Ishikawa (cell line): ENCODE results near the gene KIAA1549.
A peak's percentile ranks its signal among the peaks of the same experiment; 100 is the strongest.

Experiments used
- CEBPB ChIP-seq: IDR thresholded peaks from 2 replicates; pipeline ENCODE4 v1.6.1; 2012
- CREB1 ChIP-seq: IDR thresholded peaks from 2 replicates; pipeline ENCODE4 v1.6.1; 2012; ENCODE audit warnings: low read depth
- FOXM1 ChIP-seq: IDR thresholded peaks from 2 replicates; pipeline ENCODE4 v1.6.1; 2012; ENCODE audit warnings: low read depth, borderline replicate concordance
- NFIC ChIP-seq: IDR thresholded peaks from 2 replicates; pipeline ENCODE4 v1.6.1; 2012
- RAD21 ChIP-seq: IDR thresholded peaks from 2 replicates; pipeline ENCODE4 v1.6.1; 2012; ENCODE audit warnings: low read depth
- TCF12 ChIP-seq: IDR thresholded peaks from 2 replicates; pipeline ENCODE4 v1.6.1; 2012; ENCODE audit warnings: low read depth
- TEAD4 ChIP-seq: IDR thresholded peaks from 2 replicates; pipeline ENCODE4 v1.6.1; 2012
- YY1 ChIP-seq: IDR thresholded peaks from 2 replicates; pipeline ENCODE4 v1.6.1; 2012; ENCODE audit warnings: low read depth
- ZBTB7A ChIP-seq: IDR thresholded peaks from 2 replicates; pipeline ENCODE4 v1.6.1; 2012; ENCODE audit warnings: low read depth
- TF ChIP-seq, protein P1 (sequence below): IDR thresholded peaks from 2 replicates; pipeline ENCODE4 v1.6.1; 2012
- TF ChIP-seq, protein P2 (sequence below): IDR thresholded peaks from 2 replicates; pipeline ENCODE4 v1.6.1; 2012; ENCODE audit warnings: low read depth, mild to moderate bottlenecking
- TF ChIP-seq, protein P3 (sequence below): IDR thresholded peaks from 2 replicates; pipeline ENCODE4 v1.6.1; 2012

Gene KIAA1549

DNA sequence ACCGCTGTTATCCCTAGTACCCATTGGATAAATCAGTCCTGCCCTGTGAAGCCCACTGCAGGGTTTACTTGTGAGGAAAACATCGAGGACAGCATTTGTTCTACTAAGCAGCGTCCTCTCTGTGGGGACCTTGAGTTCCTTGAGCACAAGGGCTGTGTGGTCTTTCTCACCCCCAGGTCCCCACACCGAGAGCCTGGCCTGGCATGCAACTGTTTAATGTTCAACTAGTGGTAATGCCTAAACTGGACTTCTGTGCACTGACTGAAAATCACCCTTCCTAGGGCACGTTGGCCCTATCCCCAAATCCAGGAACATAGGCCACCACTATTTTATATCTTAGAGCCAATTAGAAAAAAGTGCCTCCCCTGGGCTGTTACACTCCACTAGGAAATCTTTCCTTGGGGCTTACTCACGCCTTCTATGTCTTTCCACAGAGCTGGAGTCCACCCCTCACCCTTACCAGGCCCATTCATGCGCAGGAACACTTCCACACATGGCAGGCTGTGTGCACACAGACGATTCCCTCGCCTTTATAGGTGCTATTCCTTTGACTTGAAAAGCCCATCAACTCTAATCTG lies 185.1 kb downstream of the KIAA1549 start:
- TF ChIP-seq, protein P1, sequence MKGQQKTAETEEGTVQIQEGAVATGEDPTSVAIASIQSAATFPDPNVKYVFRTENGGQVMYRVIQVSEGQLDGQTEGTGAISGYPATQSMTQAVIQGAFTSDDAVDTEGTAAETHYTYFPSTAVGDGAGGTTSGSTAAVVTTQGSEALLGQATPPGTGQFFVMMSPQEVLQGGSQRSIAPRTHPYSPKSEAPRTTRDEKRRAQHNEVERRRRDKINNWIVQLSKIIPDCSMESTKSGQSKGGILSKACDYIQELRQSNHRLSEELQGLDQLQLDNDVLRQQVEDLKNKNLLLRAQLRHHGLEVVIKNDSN, result no peak
- TF ChIP-seq TEAD4 (no peak), ZBTB7A (no peak), YY1 (no peak), NFIC (no peak), TCF12 (no peak), CEBPB (no peak)
- TF ChIP-seq, protein P2, sequence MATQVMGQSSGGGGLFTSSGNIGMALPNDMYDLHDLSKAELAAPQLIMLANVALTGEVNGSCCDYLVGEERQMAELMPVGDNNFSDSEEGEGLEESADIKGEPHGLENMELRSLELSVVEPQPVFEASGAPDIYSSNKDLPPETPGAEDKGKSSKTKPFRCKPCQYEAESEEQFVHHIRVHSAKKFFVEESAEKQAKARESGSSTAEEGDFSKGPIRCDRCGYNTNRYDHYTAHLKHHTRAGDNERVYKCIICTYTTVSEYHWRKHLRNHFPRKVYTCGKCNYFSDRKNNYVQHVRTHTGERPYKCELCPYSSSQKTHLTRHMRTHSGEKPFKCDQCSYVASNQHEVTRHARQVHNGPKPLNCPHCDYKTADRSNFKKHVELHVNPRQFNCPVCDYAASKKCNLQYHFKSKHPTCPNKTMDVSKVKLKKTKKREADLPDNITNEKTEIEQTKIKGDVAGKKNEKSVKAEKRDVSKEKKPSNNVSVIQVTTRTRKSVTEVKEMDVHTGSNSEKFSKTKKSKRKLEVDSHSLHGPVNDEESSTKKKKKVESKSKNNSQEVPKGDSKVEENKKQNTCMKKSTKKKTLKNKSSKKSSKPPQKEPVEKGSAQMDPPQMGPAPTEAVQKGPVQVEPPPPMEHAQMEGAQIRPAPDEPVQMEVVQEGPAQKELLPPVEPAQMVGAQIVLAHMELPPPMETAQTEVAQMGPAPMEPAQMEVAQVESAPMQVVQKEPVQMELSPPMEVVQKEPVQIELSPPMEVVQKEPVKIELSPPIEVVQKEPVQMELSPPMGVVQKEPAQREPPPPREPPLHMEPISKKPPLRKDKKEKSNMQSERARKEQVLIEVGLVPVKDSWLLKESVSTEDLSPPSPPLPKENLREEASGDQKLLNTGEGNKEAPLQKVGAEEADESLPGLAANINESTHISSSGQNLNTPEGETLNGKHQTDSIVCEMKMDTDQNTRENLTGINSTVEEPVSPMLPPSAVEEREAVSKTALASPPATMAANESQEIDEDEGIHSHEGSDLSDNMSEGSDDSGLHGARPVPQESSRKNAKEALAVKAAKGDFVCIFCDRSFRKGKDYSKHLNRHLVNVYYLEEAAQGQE, result no peak
- TF ChIP-seq, protein P3, sequence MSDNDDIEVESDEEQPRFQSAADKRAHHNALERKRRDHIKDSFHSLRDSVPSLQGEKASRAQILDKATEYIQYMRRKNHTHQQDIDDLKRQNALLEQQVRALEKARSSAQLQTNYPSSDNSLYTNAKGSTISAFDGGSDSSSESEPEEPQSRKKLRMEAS, result no peak

DNA sequence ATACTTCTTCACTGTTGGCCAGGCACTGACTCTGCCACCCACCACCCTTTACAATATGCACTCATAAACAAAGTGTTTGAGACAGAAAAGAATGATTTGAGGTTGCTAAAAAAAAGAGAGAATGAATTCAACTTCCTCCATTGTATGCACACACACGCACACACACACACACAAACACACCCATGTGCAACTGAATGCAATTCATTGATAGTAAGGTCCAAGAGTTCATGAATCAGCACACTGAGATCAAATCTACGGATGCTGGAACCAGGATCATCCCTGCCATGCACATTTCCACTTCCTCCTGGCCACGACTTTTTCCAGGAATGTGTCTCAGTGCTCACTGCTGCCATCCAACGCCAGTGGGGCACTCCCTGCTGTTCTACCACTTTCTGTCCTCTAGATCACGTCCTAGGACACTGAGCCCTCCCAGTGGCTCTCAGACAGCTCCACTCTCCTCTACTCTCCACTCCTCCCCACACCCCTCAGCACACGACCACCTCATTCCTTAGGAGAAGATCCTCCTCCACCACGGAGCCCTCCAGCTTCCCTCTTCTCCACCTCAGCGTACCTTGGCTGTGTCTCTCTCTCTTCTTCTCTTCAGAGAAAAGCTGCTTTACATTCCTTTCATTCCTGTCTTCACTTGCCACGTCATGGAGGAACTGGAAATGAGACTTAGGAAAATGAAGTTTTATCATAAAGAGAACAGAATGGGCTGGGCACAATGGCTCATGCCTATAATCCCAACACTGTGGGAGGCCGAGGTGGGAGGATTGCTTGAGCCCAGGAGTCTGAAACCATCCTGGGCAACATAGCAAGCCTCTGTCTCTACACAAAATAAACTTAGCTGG lies 195.4 kb downstream of the KIAA1549 start:
- TF ChIP-seq CREB1 (no peak), TEAD4 (peak; percentile 53), RAD21 (peak; percentile 20; the same call in 1 of the 2 replicates)

DNA sequence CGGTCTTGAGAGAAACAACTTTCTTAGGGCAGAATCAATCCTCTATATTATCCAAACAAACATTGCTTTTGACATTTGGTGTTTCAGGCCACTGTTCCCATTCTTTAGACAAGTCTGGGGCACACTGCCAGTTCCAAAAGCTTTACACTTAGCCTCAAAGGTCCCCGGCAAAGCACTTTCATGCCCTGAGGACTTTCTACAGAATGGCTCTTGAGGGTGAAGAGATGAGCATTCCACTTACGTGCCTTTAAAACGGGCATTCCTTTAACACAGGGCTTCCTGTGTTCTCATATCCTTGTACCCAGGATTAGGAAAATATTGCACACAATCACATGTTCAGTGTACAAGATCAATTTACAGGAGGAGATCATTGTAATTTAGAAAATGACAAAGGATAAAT lies 196.5 kb downstream of the KIAA1549 start:
- TF ChIP-seq FOXM1 (no peak), RAD21 (no peak), TCF12 (no peak), CEBPB (no peak), NFIC (no peak), CREB1 (no peak), YY1 (no peak), TEAD4 (no peak)
- TF ChIP-seq, protein P1, result no peak
- TF ChIP-seq, protein P2, result no peak
